Measurements from ENCODE around the gene PTPRN2.
"Not testable (repeated sequence)": the region's sequence is repeated elsewhere in the genome, so short reads cannot be mapped to it uniquely, and the experiment has no call there.

PTPRN2 gene

GRCh38 chr7:158343936-158344455, 243.6 kb downstream of the PTPRN2 start:
- DNase-seq (ENCODE audit: low read depth): no peak
- no peak overlapping the region for H3K4me3 ChIP-seq (ENCODE audit: low read depth, low read length)
- no peak for TF ChIP-seq CTCF (IDR thresholded peaks at IDR 0.05; ENCODE audit: low read depth, low read length, missing control alignments)

DNA sequence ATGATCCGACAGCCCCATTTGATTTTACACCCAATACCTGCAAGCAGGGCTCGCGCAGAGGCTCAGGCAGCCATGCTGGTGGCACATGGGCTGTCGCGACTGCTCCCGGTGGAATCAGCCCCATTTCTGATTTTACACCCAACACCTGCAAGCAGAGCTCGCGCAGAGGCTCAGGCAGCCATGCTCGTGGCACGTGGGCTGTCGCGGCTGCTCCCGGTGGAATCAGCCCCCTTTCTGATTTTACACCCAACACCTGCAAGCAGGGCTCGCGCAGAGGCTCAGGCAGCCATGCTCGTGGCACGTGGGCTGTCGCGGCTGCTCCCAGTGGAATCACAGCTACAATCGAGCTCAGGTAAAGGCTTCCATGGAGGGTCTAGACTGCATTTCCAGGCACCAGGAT, 244.1 kb downstream of the PTPRN2 start:
- no peak overlapping the region for H3K4me3 ChIP-seq (ENCODE audit: low read depth, low read length)
- DNase-seq (ENCODE audit: low read depth): no peak
- TF ChIP-seq CTCF (IDR thresholded peaks at IDR 0.05; ENCODE audit: low read depth, low read length, missing control alignments): no peak

GRCh38 chr7:158341097-158341496, 246.5 kb downstream of the PTPRN2 start:
- DNase-seq (ENCODE audit: low read depth); H3K4me3 ChIP-seq (ENCODE audit: low read depth, low read length): not testable (repeated sequence)

DNA sequence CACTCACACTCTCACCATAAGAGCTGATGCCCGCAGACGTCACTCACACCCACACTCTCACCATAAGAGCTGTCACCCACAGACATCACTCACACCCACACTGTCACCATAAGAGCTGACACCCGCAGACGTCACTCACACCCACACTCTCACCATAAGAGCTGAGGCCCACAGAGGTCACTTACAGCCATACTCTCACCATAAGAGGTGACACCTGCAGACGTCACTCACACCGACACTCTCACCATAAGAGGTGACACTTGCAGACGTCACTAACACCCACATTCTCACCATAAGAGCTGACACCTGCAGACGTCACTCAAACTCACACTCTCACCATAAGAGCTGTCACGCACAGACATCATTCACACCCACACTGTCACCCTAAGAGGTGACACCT, 250.7 kb downstream of the PTPRN2 start:
- not testable (repeated sequence) for H3K4me3 ChIP-seq (ENCODE audit: low read depth, low read length); DNase-seq (ENCODE audit: low read depth)

DNA sequence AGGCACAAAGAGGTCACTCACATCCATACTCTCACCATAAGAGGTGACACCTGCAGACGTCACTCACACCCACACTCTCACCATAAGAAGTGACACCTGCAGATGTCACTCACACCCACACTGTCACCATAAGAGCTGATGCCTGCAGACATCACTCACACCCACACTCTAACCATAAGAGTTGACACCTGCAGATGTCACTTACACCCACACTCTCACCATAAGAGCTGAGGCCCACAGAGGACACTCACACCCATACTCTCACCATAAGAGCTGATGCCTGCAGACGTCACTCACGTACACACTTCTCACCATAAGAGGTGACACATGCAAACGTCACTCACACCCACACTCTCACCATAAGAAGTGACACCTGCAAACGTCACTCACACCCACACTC, 255.1 kb downstream of the PTPRN2 start:
- H3K4me3 ChIP-seq (ENCODE audit: low read depth, low read length); DNase-seq (ENCODE audit: low read depth): not testable (repeated sequence)

GRCh38 chr7:158331826-158332450, 255.7 kb downstream of the PTPRN2 start:
- DNase-seq (ENCODE audit: low read depth); H3K4me3 ChIP-seq (ENCODE audit: low read depth, low read length): not testable (repeated sequence)

GRCh38 chr7:158329686-158330085, 257.9 kb downstream of the PTPRN2 start:
- no peak overlapping the region for H3K4me3 ChIP-seq (ENCODE audit: low read depth, low read length)
- TF ChIP-seq CTCF (IDR thresholded peaks at IDR 0.05; ENCODE audit: low read depth, low read length, missing control alignments): no peak

GRCh38 chr7:158329014-158329610, 258.5 kb downstream of the PTPRN2 start:
- no peak for TF ChIP-seq CTCF (IDR thresholded peaks at IDR 0.05; ENCODE audit: low read depth, low read length, missing control alignments)
- no peak overlapping the region for H3K4me3 ChIP-seq (ENCODE audit: low read depth, low read length)

More at GRCh38 chr7:158329686-158330085, 257.9 kb downstream of the PTPRN2 start:
- no peak for DNase-seq (ENCODE audit: low read depth)

GRCh38 chr7:158328376-158329013, 259.1 kb downstream of the PTPRN2 start:
- no peak for TF ChIP-seq CTCF (IDR thresholded peaks at IDR 0.05; ENCODE audit: low read depth, low read length, missing control alignments)
- no peak overlapping the region for H3K4me3 ChIP-seq (ENCODE audit: low read depth, low read length)
- no peak for DNase-seq (ENCODE audit: low read depth)

More at GRCh38 chr7:158329014-158329610, 258.5 kb downstream of the PTPRN2 start:
- DNase-seq (ENCODE audit: low read depth): no peak
